ENCODE results near the gene GOLGA1. TPM values are rescaled to one million over a fixed set of nuclear protein-coding genes. Genes with fewer than 3 reads are reported as not detected.

The GOLGA1 gene
- total and polyA plus RNA-seq, 9 of the 15 experiments (the other 6 are each of a cell fraction or from before 2014, with no cell fraction given), result 2.9 to 15.9 (median 8.5) TPM

GRCh38 chr9:124964604-124965003 is 23.7 kb upstream of the GOLGA1 start (continued):
- TF ChIP-seq KLF16 (IDR thresholded peaks at IDR 0.05) (peak; percentile 87), XRCC3 (IDR thresholded peaks at IDR 0.05) (no peak), ZFP36 (IDR thresholded peaks at IDR 0.05; ENCODE audit: low read depth, low read length, partially characterized antibody) (no peak), E2F4 (CRISPR knock-in tag; IDR thresholded peaks at IDR 0.05; ENCODE audit: low read depth) (no peak), ZNF354B (CRISPR knock-in tag; IDR thresholded peaks at IDR 0.05) (no peak), JUND (IDR thresholded peaks at IDR 0.05; ENCODE audit: borderline replicate concordance, low read depth, low read length) (peak; percentile 62; the same call in 1 of the 2 replicates), JUND (tag; IDR thresholded peaks at IDR 0.05; ENCODE audit: borderline replicate concordance, low read depth, low read length) (no peak; the same call in 2 of the 3 replicates), ZNF57 (CRISPR knock-in tag; IDR thresholded peaks at IDR 0.05) (no peak), PHF8 (IDR thresholded peaks at IDR 0.05; ENCODE audit: borderline replicate concordance, low read length) (no peak), TGIF2 (CRISPR knock-in tag; IDR thresholded peaks at IDR 0.05) (no peak), HNRNPUL1 (IDR thresholded peaks at IDR 0.05; ENCODE audit: low read length) (no peak), ELK3 (CRISPR knock-in tag; IDR thresholded peaks at IDR 0.05) (no peak), MCM2 (IDR thresholded peaks at IDR 0.05; ENCODE audit: low read depth) (no peak), MLX (CRISPR knock-in tag; conservative IDR thresholded peaks at IDR 0.05) (no peak), HDAC1 (IDR thresholded peaks at IDR 0.05) (0 out of 4 replicates have a peak, but pooled peaks of 1 of the 2 experiments have one; percentile 47), POLR2AphosphoS2 (IDR thresholded peaks at IDR 0.05; ENCODE audit: low read length) (no peak), ZNF140 (CRISPR knock-in tag; IDR thresholded peaks at IDR 0.05) (no peak), ZNF512 (tag; IDR thresholded peaks at IDR 0.05) (no peak), CBX2 (IDR thresholded peaks at IDR 0.05; ENCODE audit: insufficient read depth, low read length, poor library complexity, severe bottlenecking) (no peak), ARID4B (CRISPR knock-in tag; IDR thresholded peaks at IDR 0.05) (no peak), KHSRP (IDR thresholded peaks at IDR 0.05) (no peak), HDAC8 (tag; IDR thresholded peaks at IDR 0.05) (no peak)
